Measurements from ENCODE around the gene RAG1.

RAG1 gene

DNA sequence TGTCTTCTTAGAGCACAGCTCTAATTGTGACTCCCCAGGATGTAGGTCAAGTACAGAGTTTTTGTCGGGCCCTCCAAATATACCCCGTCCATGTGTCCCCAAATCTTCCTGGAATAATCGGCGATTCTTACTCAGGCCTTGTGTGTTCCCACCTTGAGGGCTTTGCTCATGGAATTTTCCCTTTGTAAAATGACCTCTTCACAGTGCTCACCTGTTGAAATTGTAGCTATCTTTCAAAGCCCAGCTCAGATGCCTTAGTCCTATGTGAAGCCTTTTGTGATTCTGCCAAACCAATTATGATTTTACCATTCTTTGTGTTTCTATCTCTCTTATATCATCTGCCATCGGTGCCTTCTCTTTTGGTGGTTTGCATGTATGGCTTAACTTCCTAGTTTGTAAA is 60.3 kb downstream of the RAG1 start:
- H3K27ac ChIP-seq (ENCODE audit: low read depth, low read length, severe bottlenecking): peak overlapping the region; percentile 13
- no peaks in the 10 kb centered on the region for H3K36me3 ChIP-seq (ENCODE audit: control insufficient read depth, insufficient read depth, low read length)
- no peaks in the 10 kb centered on the region for H3K9me3 ChIP-seq (ENCODE audit: control insufficient read depth, low read length)
- H3K4me3 ChIP-seq (ENCODE audit: extremely low read depth, insufficient read depth, low read length, poor library complexity, severe bottlenecking): no peak overlapping the region
- 92 to 95% methylated on average over 4 of the region's 5 CpGs for WGBS, 2 experiments (ENCODE audit: insufficient coverage in 2 of 2)
- H3K4me1 ChIP-seq (ENCODE audit: control insufficient read depth, insufficient read depth, low read length, poor library complexity, severe bottlenecking): no peaks in the 10 kb centered on the region

DNA sequence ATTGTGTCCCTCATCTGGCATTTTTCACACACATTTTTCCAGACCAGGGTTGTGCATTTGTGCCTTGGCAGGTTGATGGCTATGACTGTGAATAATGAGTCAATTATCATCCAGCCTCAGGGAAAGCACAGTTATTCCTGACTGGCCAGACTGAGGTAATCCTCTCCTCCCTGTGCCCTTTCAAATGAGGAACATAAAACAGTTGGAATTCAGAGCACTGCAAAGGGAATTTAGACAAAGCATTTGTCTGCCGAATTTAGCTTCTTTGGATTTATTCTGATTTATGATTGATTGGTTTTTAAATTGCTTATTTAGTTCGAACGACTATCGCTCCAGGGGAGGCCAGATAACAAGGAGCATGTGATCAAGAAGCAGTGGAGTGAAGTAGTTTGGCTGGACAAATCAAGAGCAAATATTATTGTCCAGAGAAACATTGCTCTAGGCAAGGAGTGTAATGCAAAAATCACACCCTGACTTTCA is 61.0 kb downstream of the RAG1 start:
- Histone ChIP-seq H3K4me1 (ENCODE audit: control insufficient read depth, insufficient read depth, low read length, poor library complexity, severe bottlenecking) (no peaks in the 10 kb centered on the region), H3K4me3 (ENCODE audit: extremely low read depth, insufficient read depth, low read length, poor library complexity, severe bottlenecking) (no peak overlapping the region), H3K9me3 (ENCODE audit: control insufficient read depth, low read length) (no peaks in the 10 kb centered on the region), H3K27ac (ENCODE audit: low read depth, low read length, severe bottlenecking) (peak overlapping the region; percentile 13), H3K36me3 (ENCODE audit: control insufficient read depth, insufficient read depth, low read length) (no peaks in the 10 kb centered on the region)
- 91 to 100% methylated on average over 3 to 4 of the region's 4 CpGs for WGBS, 2 experiments (ENCODE audit: insufficient coverage in 2 of 2)
